GM23338 (cell line): Measurements from ENCODE around the gene ADGRB3.

Experiments used
- CREB1 ChIP-seq: fragments of 250-450 bp; sonication (Bioruptor Pico); IDR thresholded peaks from 2 replicates; pipeline ENCODE4 v1.5.0; 2020; ENCODE audit warnings: low read depth, mild to moderate bottlenecking, moderate library complexity
- CTCF ChIP-seq, 2 experiments: fragments of 200-600 bp in 1 of 2; sonication (generic) in 1 of 2; conservative IDR thresholded peaks; 2 replicates each; pipeline versions ENCODE4 v1.5.1 to v1.6.1; 2016 to 2017; ENCODE audit warnings: antibody characterized with exemption in 2 of 2, low read depth in 2 of 2, mild to moderate bottlenecking in 2 of 2, moderate library complexity in 1 of 2
- ETS1 ChIP-seq: IDR thresholded peaks from 2 replicates; pipeline ENCODE4 v1.6.1; 2016; ENCODE audit warnings: antibody characterized with exemption
- EZH2 ChIP-seq: fragments of 200-600 bp; sonication (generic); IDR thresholded peaks from one replicate; pipeline ENCODE4 v1.8.0; 2017; ENCODE audit warnings: antibody characterized with exemption, mild to moderate bottlenecking, low read depth; ENCODE audit not compliant: unreplicated experiment
- EZH2phosphoT487 ChIP-seq: fragments of 200-600 bp; sonication (generic); IDR thresholded peaks from one replicate; pipeline ENCODE4 v1.8.1; 2018; ENCODE audit warnings: antibody characterized with exemption; ENCODE audit not compliant: unreplicated experiment
- POLR2AphosphoS5 ChIP-seq: IDR thresholded peaks from 2 replicates; pipeline ENCODE4 v1.6.1; 2016; ENCODE audit warnings: antibody characterized with exemption, low read depth
- REST ChIP-seq: IDR thresholded peaks from one replicate; pipeline ENCODE4 v1.6.1; 2018; ENCODE audit warnings: antibody characterized with exemption; ENCODE audit not compliant: unreplicated experiment
- ZNF114 ChIP-seq: fragments of 250-450 bp; sonication (Bioruptor Pico); IDR thresholded peaks from 2 replicates; pipeline ENCODE4 v1.5.0; 2020; ENCODE audit warnings: mild to moderate bottlenecking, moderate library complexity
- ZNF331 ChIP-seq: fragments of 250-450 bp; sonication (Bioruptor Pico); IDR thresholded peaks from 2 replicates; pipeline ENCODE4 v1.5.0; 2020; ENCODE audit warnings: low read depth, mild to moderate bottlenecking, moderate library complexity

- TF ChIP-seq CTCF (conservative IDR thresholded peaks at IDR 0.05; ENCODE audit: low read depth in 2 of 2) (no peak), ZNF114 (CRISPR knock-in tag) (no peak), EZH2 (no peak), POLR2AphosphoS5 (no peak), REST (no peak), CREB1 (CRISPR knock-in tag) (no peak), EZH2phosphoT487 (no peak), ZNF331 (CRISPR knock-in tag) (no peak), ETS1 (no peak)
Observed at GRCh38 chr6:68994521-68994920, 359.4 kb downstream of the ADGRB3 start.
